Loucy (cell line): ENCODE results near the gene CLEC16A.

Source experiments
- H2AFZ ChIP-seq: fragments of 200-600 bp; sonication (generic); 2 replicates; pipeline ENCODE4 v1.6.0; 2016; ENCODE audit warnings: antibody characterized with exemption, mild to moderate bottlenecking, low read length, moderate library complexity
- H3F3A ChIP-seq: fragments of 200-600 bp; 2 replicates; pipeline ENCODE4 v1.6.0; 2016; ENCODE audit warnings: antibody characterized with exemption, low read depth, mild to moderate bottlenecking
- H3K27me3 ChIP-seq: fragments of 200-600 bp; sonication (generic); 2 replicates; pipeline ENCODE4 v1.6.1; 2014; ENCODE audit warnings: low read length, mild to moderate bottlenecking; ENCODE audit not compliant: insufficient read depth, poor library complexity, severe bottlenecking
- H3K36me3 ChIP-seq: fragments of 200-600 bp; sonication (generic); 2 replicates; pipeline ENCODE4 v1.6.1; 2016; ENCODE audit warnings: low read length; ENCODE audit not compliant: insufficient read depth
- H3K4me1 ChIP-seq: fragments of 200-600 bp; sonication (generic); 2 replicates; pipeline ENCODE4 v1.5.1; 2014; ENCODE audit warnings: low read length, mild to moderate bottlenecking; ENCODE audit not compliant: insufficient read depth, poor library complexity, severe bottlenecking
- H3K4me2 ChIP-seq: fragments of 200-600 bp; sonication (generic); 2 replicates; pipeline ENCODE4 v1.6.0; 2014; ENCODE audit warnings: antibody characterized with exemption, low read length, low read depth, mild to moderate bottlenecking; ENCODE audit not compliant: poor library complexity, severe bottlenecking
- H3K4me3 ChIP-seq: fragments of 200-600 bp; sonication (generic); 2 replicates; pipeline ENCODE4 v1.5.1; 2014; ENCODE audit warnings: low read length, mild to moderate bottlenecking, mixed read lengths; ENCODE audit not compliant: poor library complexity, severe bottlenecking
- H3K79me2 ChIP-seq: fragments of 200-600 bp; sonication (generic); 2 replicates; pipeline ENCODE4 v1.6.1; 2014; ENCODE audit warnings: low read length; ENCODE audit not compliant: insufficient read depth
- H3K9ac ChIP-seq: fragments of 200-600 bp; sonication (generic); 2 replicates; pipeline ENCODE4 v1.6.0; 2014; ENCODE audit warnings: mild to moderate bottlenecking, low read depth, low read length, moderate library complexity; ENCODE audit not compliant: poor library complexity, severe bottlenecking
- H3K9me2 ChIP-seq: fragments of 200-600 bp; sonication (generic); replicated peaks from 2 replicates; pipeline ENCODE4 v1.6.1; 2016; ENCODE audit warnings: low read depth, low read length, mixed read lengths
- H3K9me3 ChIP-seq: fragments of 200-600 bp; sonication (generic); 2 replicates; pipeline ENCODE4 v1.6.1; 2014; ENCODE audit warnings: mild to moderate bottlenecking, antibody characterized with exemption, low read length, low read depth; ENCODE audit not compliant: insufficient read depth
- H4K20me1 ChIP-seq: fragments of 200-600 bp; sonication (generic); 2 replicates; pipeline ENCODE4 v1.6.0; 2014; ENCODE audit warnings: antibody characterized with exemption, low read length, mild to moderate bottlenecking; ENCODE audit not compliant: insufficient read depth, poor library complexity, severe bottlenecking
- CTCF ChIP-seq: fragments of 200-600 bp; sonication (generic); conservative IDR thresholded peaks from 2 replicates; pipeline ENCODE4 v1.5.1; 2014; ENCODE audit warnings: mild to moderate bottlenecking, antibody characterized with exemption, low read length
- EZH2phosphoT487 ChIP-seq: fragments of 200-600 bp; IDR thresholded peaks from 2 replicates; pipeline ENCODE4 v1.6.1; 2018; ENCODE audit warnings: antibody characterized with exemption, mild to moderate bottlenecking, moderate library complexity, borderline replicate concordance

CLEC16A gene

GRCh38 chr16:11158018-11158417, 213.7 kb downstream of the CLEC16A start:
- H3K27me3 ChIP-seq: no peaks in the 10 kb centered on the region
- H2AFZ ChIP-seq: no peak overlapping the region
- H3F3A ChIP-seq: no peaks in the 10 kb centered on the region
- no peaks in the 10 kb centered on the region for H3K4me1 ChIP-seq
- no peaks in the 10 kb centered on the region for H3K79me2 ChIP-seq
- no peak overlapping the region for H3K4me3 ChIP-seq
- no peak for TF ChIP-seq CTCF
- no peak for TF ChIP-seq EZH2phosphoT487
- no peaks in the 10 kb centered on the region for H3K9me3 ChIP-seq
- H3K36me3 ChIP-seq: no peaks in the 10 kb centered on the region
- no peak overlapping the region for H3K9ac ChIP-seq
- no peaks in the 10 kb centered on the region for H3K9me2 ChIP-seq
- H3K4me2 ChIP-seq: no peak overlapping the region
- H4K20me1 ChIP-seq: no peaks in the 10 kb centered on the region

- no peaks in the 10 kb centered on the region for H3K27me3 ChIP-seq
- H3K79me2 ChIP-seq: no peaks in the 10 kb centered on the region
- H3K9me3 ChIP-seq: no peaks in the 10 kb centered on the region
- H3K4me1 ChIP-seq: no peaks in the 10 kb centered on the region
- no peak for TF ChIP-seq EZH2phosphoT487
- no peak for TF ChIP-seq CTCF
- H3F3A ChIP-seq: no peaks in the 10 kb centered on the region
- no peak overlapping the region for H3K4me2 ChIP-seq
- no peaks in the 10 kb centered on the region for H3K9me2 ChIP-seq
- H2AFZ ChIP-seq: no peak overlapping the region
- no peaks in the 10 kb centered on the region for H4K20me1 ChIP-seq
- no peak overlapping the region for H3K9ac ChIP-seq
- H3K36me3 ChIP-seq: no peaks in the 10 kb centered on the region
- no peak overlapping the region for H3K4me3 ChIP-seq
Measured at GRCh38 chr16:11159282-11159681, 214.9 kb downstream of the CLEC16A start.

- H4K20me1 ChIP-seq: no peaks in the 10 kb centered on the region
- no peaks in the 10 kb centered on the region for H3F3A ChIP-seq
- no peak overlapping the region for H2AFZ ChIP-seq
- H3K36me3 ChIP-seq: no peaks in the 10 kb centered on the region
- no peaks in the 10 kb centered on the region for H3K4me1 ChIP-seq
- H3K27me3 ChIP-seq: no peaks in the 10 kb centered on the region
- TF ChIP-seq EZH2phosphoT487: no peak
- no peak for TF ChIP-seq CTCF
- H3K4me2 ChIP-seq: no peak overlapping the region
- H3K79me2 ChIP-seq: no peaks in the 10 kb centered on the region
- no peak overlapping the region for H3K9ac ChIP-seq
- H3K4me3 ChIP-seq: no peak overlapping the region
- no peaks in the 10 kb centered on the region for H3K9me2 ChIP-seq
- H3K9me3 ChIP-seq: no peaks in the 10 kb centered on the region
Measured at GRCh38 chr16:11160676-11161115, 216.3 kb downstream of the CLEC16A start.
